Gastrocnemius medialis (tissue), 4 donors: Measurements from ENCODE around the gene SLC25A23. TPM values are rescaled to one million over a fixed set of nuclear protein-coding genes. Genes with fewer than 3 reads are reported as not detected.

Source experiments
- ATAC-seq, 2 donors: fragments of 150-250 bp; one replicate each; pipeline ENCODE4 v1.9.1; 2016
- DNase-seq, 2 donors: peaks; one replicate each; pipeline ENCODE4 v3.0.0-alpha.2; 2019
- H3K27ac ChIP-seq, 4 donors: fragments of 200-600 bp; sonication (generic); 1 replicate in 1 of 4; 2 replicates in 3 of 4; pipeline ENCODE4 v1.5.1; 2016 to 2018; ENCODE audit warnings: mild to moderate bottlenecking in 2 of 4, moderate library complexity in 1 of 4
- H3K27me3 ChIP-seq, 3 donors: fragments of 200-600 bp; sonication (generic) in 2 of 3; 1 replicate in 1 of 3; 2 replicates in 2 of 3; pipeline versions ENCODE4 v1.5.1 to v1.6.0; 2016 to 2019; ENCODE audit warnings: mild to moderate bottlenecking in 1 of 3, moderate library complexity in 1 of 3
- H3K36me3 ChIP-seq, 2 donors: fragments of 200-600 bp; sonication (generic) in 1 of 2; one replicate each; pipeline ENCODE4 v1.5.1; 2017 to 2018
- H3K4me1 ChIP-seq, 2 donors: fragments of 200-600 bp; sonication (generic) in 1 of 2; one replicate each; pipeline ENCODE4 v1.5.1; 2016 to 2017; ENCODE audit warnings: mild to moderate bottlenecking in 2 of 2
- H3K4me3 ChIP-seq, 4 donors: fragments of 200-600 bp; sonication (generic) in 3 of 4; 1 replicate in 1 of 4; 2 replicates in 3 of 4; pipeline ENCODE4 v1.5.1; 2016 to 2019; ENCODE audit warnings: mild to moderate bottlenecking in 2 of 4
- H3K9me3 ChIP-seq, 3 donors: fragments of 200-600 bp; sonication (generic) in 2 of 3; 1 replicate in 1 of 3; 2 replicates in 2 of 3; pipeline ENCODE4 v1.5.1; 2016 to 2019
- CTCF ChIP-seq, 5 experiments: fragments of 450-650 bp in 3 of 5; fragments of 200-600 bp in 2 of 5; sonication (generic) in 2 of 5; IDR thresholded peaks in 4 of 5; conservative IDR thresholded peaks in 1 of 5; 1 replicate in 4 of 5; 2 replicates in 1 of 5; pipeline ENCODE4 v1.5.1; 2016 to 2019; ENCODE audit warnings: antibody characterized with exemption in 5 of 5, mild to moderate bottlenecking in 3 of 5, moderate library complexity in 3 of 5
- POLR2A ChIP-seq, 2 donors: fragments of 450-650 bp; IDR thresholded peaks; one replicate each; pipeline ENCODE4 v1.6.1; 2017; ENCODE audit warnings: antibody characterized with exemption in 2 of 2, mild to moderate bottlenecking in 2 of 2, moderate library complexity in 2 of 2
- in situ Hi-C, 4 donors: fragments of 200-750 bp; cut with MboI; loops; one replicate each; pipeline versions ENCODE4 v1.15.0 to v1.8.0; 2017; ENCODE audit warnings: low sequenced_read_pairs in 4 of 4
- intact Hi-C: fragments of 100-400 bp; cut with DNase I; formaldehyde crosslinking; loops from one replicate; pipeline ENCODE4 v1.15.1; 2023; ENCODE audit warnings: low total_unique reads
- total RNA-seq, 4 donors: library from RNA; depleted of rRNA; stranded (reverse); fragments of >200 nt; gene quantifications; one replicate each; pipeline versions ENCODE4 v1.1.0 to v1.2.3, GENCODE V29; 2016

The SLC25A23 gene
- total RNA-seq, 4 donors from 2014 or later = 61.7 to 73.6 (median 65.0) TPM

GRCh38 chr19:6458695-6459261 is 814 bp downstream of the SLC25A23 start:
- peaks cover 5 to 26% of the 10 kb centered on the region in 2 donors for H3K36me3 ChIP-seq
- H3K4me3 ChIP-seq = peak overlapping the region; percentile 64 to 82 (median 71)
- H3K27ac ChIP-seq = peak overlapping the region; percentile 78 to 81 (median 80)
- no peaks in the 10 kb centered on the region for H3K9me3 ChIP-seq
- in situ Hi-C loops = no loop called here
- ATAC-seq (no peak), DNase-seq (no peak)
- intact Hi-C loops = loop anchor here (5.0 to 10.0 kb wide), 2 partner anchors 74 to 276 kb away; partner anchors contain the start of genes GPR108, TNFSF9 and TRIP10
- H3K27me3 ChIP-seq = peaks cover 3 to 8% (median 7%) of the 10 kb centered on the region in 3 donors
- peaks cover 5 to 14% of the 10 kb centered on the region in 2 donors for H3K4me1 ChIP-seq
- TF ChIP-seq POLR2A (IDR thresholded peaks at IDR 0.05) = no peak

- DNase-seq (no peak), ATAC-seq (no peak)
- Histone ChIP-seq H3K27me3 (peaks cover 0 to 2% (median under 1%) of the 10 kb centered on the region in 3 donors), H3K36me3 (peaks cover 5 to 32% of the 10 kb centered on the region in 2 donors), H3K4me3 (peak overlapping the region in 2 of 4 donors; percentile 64 to 66), H3K4me1 (peaks cover 5 to 14% of the 10 kb centered on the region in 2 donors), H3K27ac (peak overlapping the region in 3 of 4 donors; percentile 23 to 80 (median 78)), H3K9me3 (no peaks in the 10 kb centered on the region)
- in situ Hi-C loops = no loop called here
- intact Hi-C loops = loop anchor here (5.0 to 10.0 kb wide), 2 partner anchors 74 to 277 kb away; partner anchors contain the start of genes GPR108, TNFSF9 and TRIP10
- no peak for TF ChIP-seq CTCF (IDR thresholded peaks at IDR 0.05 in 4 of 5, conservative IDR thresholded peaks at IDR 0.05 in 1 of 5)
- TF ChIP-seq POLR2A (IDR thresholded peaks at IDR 0.05) = no peak
Observed at GRCh38 chr19:6457958-6458694, 1.5 kb downstream of the SLC25A23 start.

GRCh38 chr19:6455924-6456323 is 3.7 kb downstream of the SLC25A23 start:
- H3K36me3 ChIP-seq = peaks cover 5 to 48% of the 10 kb centered on the region in 2 donors
- no peak for ATAC-seq
- H3K9me3 ChIP-seq = no peaks in the 10 kb centered on the region
- no peak overlapping the region for H3K27ac ChIP-seq
- H3K27me3 ChIP-seq = no peaks in the 10 kb centered on the region
- DNase-seq = no peak
- in situ Hi-C loops (no loop called here), intact Hi-C loops (loop anchor here (5.0 to 10.0 kb wide), 2 partner anchors 76 to 279 kb away; partner anchors contain the start of genes GPR108, TNFSF9 and TRIP10)
- no peak for TF ChIP-seq CTCF (IDR thresholded peaks at IDR 0.05 in 4 of 5, conservative IDR thresholded peaks at IDR 0.05 in 1 of 5)
- TF ChIP-seq POLR2A (IDR thresholded peaks at IDR 0.05) = no peak
- H3K4me3 ChIP-seq = no peak overlapping the region
- peaks cover 5 to 13% of the 10 kb centered on the region in 2 donors for H3K4me1 ChIP-seq

- TF ChIP-seq CTCF (IDR thresholded peaks at IDR 0.05 in 4 of 5, conservative IDR thresholded peaks at IDR 0.05 in 1 of 5) = no peak
- TF ChIP-seq POLR2A (IDR thresholded peaks at IDR 0.05) = no peak
- H3K36me3 ChIP-seq = peaks cover 5 to 48% of the 10 kb centered on the region in 2 donors
- in situ Hi-C loops = no loop called here
- no peak overlapping the region for H3K27ac ChIP-seq
- peaks cover 5 to 9% of the 10 kb centered on the region in 2 donors for H3K4me1 ChIP-seq
- no peaks in the 10 kb centered on the region for H3K27me3 ChIP-seq
- DNase-seq (no peak), ATAC-seq (no peak)
- H3K9me3 ChIP-seq = no peaks in the 10 kb centered on the region
- intact Hi-C loops = loop anchor here (10.0 kb wide), 1 partner anchor 281 kb away; the partner anchor contains the start of genes GPR108 and TRIP10
- no peak overlapping the region for H3K4me3 ChIP-seq
Observed at GRCh38 chr19:6453951-6454565, 5.5 kb downstream of the SLC25A23 start.
